Naive thymus-derived CD8-positive, alpha-beta T cell (primary cell): ENCODE data around the gene RAB3GAP1. TPM values are rescaled to one million over a fixed set of nuclear protein-coding genes. Genes with fewer than 3 reads are reported as not detected.

Experiments
- ATAC-seq, 2 donors: fragments of 150-1000 bp; cut with Tn5 transposase in 1 of 2; sonication (Bioruptor Pico), chemical (Tn5 transposase) in 1 of 2; 1 replicate in 1 of 2; 2 replicates in 1 of 2; pipeline ENCODE4 v1.10.0; 2021; ENCODE audit warnings: mild to moderate bottlenecking in 2 of 2, moderate library complexity in 2 of 2
- POLR2A ChIA-PET: fragments of 350-600 bp; sonication (Branson Sonifier 250); formaldehyde crosslinking; loops from one replicate; lab custom pipeline; 2021; ENCODE audit warnings: antibody characterized with exemption; lab: Charles Lee
- DNase-seq, 10 donors: peaks; one replicate each; pipeline versions ENCODE4 v3.0.0 to v3.0.0-alpha.2; 2020 to 2022
- H3K27ac Mint-ChIP-seq, 10 donors: one replicate each; pipeline ENCODE4 v1.8.0; 2020 to 2022; ENCODE audit warnings: mild to moderate bottlenecking in 10 of 10, mixed read lengths in 10 of 10, moderate library complexity in 4 of 10, inconsistent platforms in 1 of 10
- H3K27me3 Mint-ChIP-seq, 5 donors: one replicate each; pipeline ENCODE4 v1.8.0; 2021 to 2022; ENCODE audit warnings: mixed read lengths in 5 of 5
- H3K36me3 Mint-ChIP-seq, 3 donors: one replicate each; pipeline ENCODE4 v1.8.0; 2020 to 2022; ENCODE audit warnings: mixed read lengths in 3 of 3, mild to moderate bottlenecking in 2 of 3, inconsistent platforms in 1 of 3
- H3K4me1 Mint-ChIP-seq, 4 donors: one replicate each; pipeline ENCODE4 v1.8.0; 2021 to 2022; ENCODE audit warnings: mixed read lengths in 4 of 4
- H3K4me3 Mint-ChIP-seq, 10 donors: one replicate each; pipeline ENCODE4 v1.8.0; 2020 to 2022; ENCODE audit warnings: mild to moderate bottlenecking in 10 of 10, mixed read lengths in 10 of 10, moderate library complexity in 6 of 10, inconsistent platforms in 1 of 10
- H3K9me3 Mint-ChIP-seq, 9 donors: one replicate each; pipeline ENCODE4 v1.8.0; 2020 to 2022; ENCODE audit warnings: mixed read lengths in 9 of 9, mild to moderate bottlenecking in 3 of 9, inconsistent platforms in 1 of 9, moderate library complexity in 1 of 9
- polyA plus RNA-seq, 3 donors: library from polyadenylated mRNA; unstranded; fragments of 300-500 nt; fragmentation: Illumina TruSeq; gene quantifications; one replicate each; pipeline ENCODE4 v1.2.3, GENCODE V29; 2021
- total RNA-seq, 8 experiments: library from RNA in 2 of 8; stranded (reverse) in 2 of 8; gene quantifications; one replicate each; pipeline ENCODE4 v1.2.3 and lab custom pipeline; 2021 to 2026

Gene RAB3GAP1
- total and polyA plus RNA-seq, 5 experiments from 2014 or later, result 14.6 to 59.5 (median 23.2) TPM

DNA sequence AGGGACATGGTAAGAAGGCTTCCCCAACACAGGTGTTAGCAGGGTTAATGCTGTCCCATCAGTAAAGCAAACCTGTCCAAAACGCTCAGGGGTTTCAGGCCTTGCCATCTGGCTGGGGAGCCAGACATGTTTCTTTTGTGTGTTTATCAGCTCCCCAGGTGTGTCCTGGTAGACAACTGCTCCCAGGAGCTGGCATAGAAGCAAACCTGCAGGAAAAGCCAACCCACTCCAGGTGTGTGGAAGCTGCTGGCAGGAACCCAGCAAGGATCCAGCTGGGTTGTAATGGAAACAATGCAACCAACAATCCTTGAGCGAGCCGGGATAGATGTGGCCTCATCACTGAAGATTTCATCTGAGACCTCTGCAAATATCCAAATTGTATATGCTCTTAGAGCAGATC, 123.1 kb downstream of the RAB3GAP1 start:
- ATAC-seq (no peak), DNase-seq (no peak)
- Mint-ChIP-seq H3K27ac (no peak overlapping the region), H3K27me3 (no peaks in the 10 kb centered on the region), H3K4me1 (peaks cover 3 to 9% (median 5%) of the 10 kb centered on the region in 4 donors), H3K9me3 (peaks cover 0 to 11% (median 8%) of the 10 kb centered on the region in 9 donors), H3K36me3 (peaks cover 17 to 63% (median 42%) of the 10 kb centered on the region in 3 donors), H3K4me3 (no peak overlapping the region)
- POLR2A ChIA-PET, result no interaction called here

DNA sequence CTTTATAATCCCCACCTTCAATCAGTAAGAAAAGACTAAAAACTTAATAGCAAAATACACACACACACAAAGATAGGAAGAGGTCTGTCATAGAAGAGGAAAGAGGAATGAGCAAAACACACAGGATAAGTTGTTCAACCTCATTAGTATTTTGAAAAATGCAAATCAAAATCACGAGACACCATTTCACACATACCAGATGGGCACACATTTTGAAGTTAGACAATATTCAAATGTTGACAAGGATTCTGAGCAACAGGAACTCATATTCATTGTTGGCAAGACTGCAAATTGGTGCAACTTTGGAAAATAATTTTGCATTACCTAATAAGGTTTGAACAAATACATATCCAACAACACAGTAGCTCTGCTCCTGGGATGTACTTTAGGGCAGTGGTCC, 127.6 kb downstream of the RAB3GAP1 start:
- H3K27ac Mint-ChIP-seq, result peak overlapping the region in 5 of 10 donors; percentile 22 to 85 (median 40)
- H3K4me1 Mint-ChIP-seq, result no peaks in the 10 kb centered on the region
- H3K27me3 Mint-ChIP-seq, result no peaks in the 10 kb centered on the region
- DNase-seq (no peak), ATAC-seq (no peak)
- no peak overlapping the region for H3K4me3 Mint-ChIP-seq
- POLR2A ChIA-PET, result no interaction called here
- H3K36me3 Mint-ChIP-seq, result peaks cover 17 to 33% (median 30%) of the 10 kb centered on the region in 3 donors
- H3K9me3 Mint-ChIP-seq, result peaks cover 0 to 11% (median 7%) of the 10 kb centered on the region in 9 donors

DNA sequence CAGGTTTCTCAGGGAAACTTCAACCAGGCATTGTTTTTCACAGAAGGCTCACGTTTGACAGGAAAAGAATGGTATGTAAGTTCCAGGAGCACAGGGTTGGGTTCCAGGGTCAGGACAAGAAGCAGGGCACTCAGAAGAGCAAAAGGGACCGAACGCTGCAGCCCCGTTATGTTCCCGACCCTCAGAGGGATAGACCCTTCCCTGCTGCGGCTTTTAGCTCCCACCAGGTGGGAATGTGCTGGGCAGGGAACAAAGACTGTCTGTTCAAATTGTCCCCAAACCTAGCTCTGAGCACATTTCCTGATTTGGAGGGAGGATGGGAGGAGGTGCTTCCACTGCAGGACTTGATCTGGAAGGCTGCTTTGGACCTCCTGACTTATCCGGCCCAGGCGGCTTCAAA, 130.1 kb downstream of the RAB3GAP1 start:
- Mint-ChIP-seq H3K4me1 (no peaks in the 10 kb centered on the region), H3K4me3 (no peak overlapping the region), H3K27ac (peak overlapping the region in 2 of 10 donors; percentile 57 to 66), H3K9me3 (peaks cover 0 to 3% (median under 1%) of the 10 kb centered on the region in 9 donors), H3K36me3 (peaks cover under 1 to 13% (median 10%) of the 10 kb centered on the region in 3 donors), H3K27me3 (no peaks in the 10 kb centered on the region)
- DNase-seq, result no peak
- no peak for ATAC-seq
- POLR2A ChIA-PET, result no interaction called here

DNA sequence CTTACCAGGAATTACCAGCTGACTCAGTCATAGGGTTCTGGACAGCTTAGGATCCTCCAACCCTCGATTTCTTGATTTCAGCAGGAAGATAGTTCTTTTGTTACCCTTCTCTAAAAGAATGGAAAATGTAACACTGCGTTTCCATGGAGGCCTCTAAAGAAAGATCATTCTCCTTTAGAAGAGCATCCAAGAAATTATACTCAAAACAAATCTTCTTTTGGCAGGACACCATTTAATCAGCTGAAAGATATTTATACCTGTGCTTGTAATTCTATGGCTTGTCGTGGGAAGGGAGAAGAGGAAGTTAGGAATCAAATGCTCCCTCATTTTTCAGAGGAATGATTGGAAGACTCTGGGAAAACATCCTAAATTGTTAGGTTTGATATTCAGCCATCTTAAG, 130.5 kb downstream of the RAB3GAP1 start:
- H3K27ac Mint-ChIP-seq, result no peak overlapping the region
- no peaks in the 10 kb centered on the region for H3K27me3 Mint-ChIP-seq
- H3K4me3 Mint-ChIP-seq, result no peak overlapping the region
- ATAC-seq (no peak), DNase-seq (no peak)
- peaks cover 0 to 11% (median 6%) of the 10 kb centered on the region in 3 donors for H3K36me3 Mint-ChIP-seq
- POLR2A ChIA-PET, result no interaction called here
- peaks cover 0 to 4% (median 0%) of the 10 kb centered on the region in 9 donors for H3K9me3 Mint-ChIP-seq
- H3K4me1 Mint-ChIP-seq, result no peaks in the 10 kb centered on the region

DNA sequence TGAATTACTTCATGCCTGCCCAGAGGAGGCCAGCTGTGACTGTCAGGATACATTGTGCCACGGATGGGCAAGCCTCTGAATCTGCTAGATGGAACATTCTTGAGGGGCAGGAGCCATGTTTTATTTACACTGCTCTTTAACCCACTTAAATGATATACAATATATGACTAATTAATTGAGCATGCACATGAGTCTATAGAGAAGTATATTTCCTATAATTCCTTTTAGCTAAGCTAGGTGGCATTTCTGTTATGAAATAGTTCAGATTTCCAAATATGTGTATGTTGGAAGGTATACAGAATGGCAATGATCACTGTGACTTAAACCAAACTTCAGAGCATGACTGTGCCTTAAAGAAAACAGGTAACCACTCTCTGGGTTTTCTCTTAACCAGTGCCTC, 131.7 kb downstream of the RAB3GAP1 start:
- no peaks in the 10 kb centered on the region for H3K4me1 Mint-ChIP-seq
- ATAC-seq (no peak), DNase-seq (no peak)
- no peaks in the 10 kb centered on the region for H3K27me3 Mint-ChIP-seq
- no peak overlapping the region for H3K4me3 Mint-ChIP-seq
- H3K36me3 Mint-ChIP-seq, result peaks cover 0 to 12% (median 6%) of the 10 kb centered on the region in 3 donors
- H3K9me3 Mint-ChIP-seq, result peaks cover 0 to 9% (median 1%) of the 10 kb centered on the region in 9 donors
- H3K27ac Mint-ChIP-seq, result peak overlapping the region in 1 of 10 donors; percentile 61
- POLR2A ChIA-PET, result interaction anchor here (0.7 kb wide), 1 partner anchor 72 kb away, joined by 5 read pairs; no protein-coding TSS in a partner anchor

DNA sequence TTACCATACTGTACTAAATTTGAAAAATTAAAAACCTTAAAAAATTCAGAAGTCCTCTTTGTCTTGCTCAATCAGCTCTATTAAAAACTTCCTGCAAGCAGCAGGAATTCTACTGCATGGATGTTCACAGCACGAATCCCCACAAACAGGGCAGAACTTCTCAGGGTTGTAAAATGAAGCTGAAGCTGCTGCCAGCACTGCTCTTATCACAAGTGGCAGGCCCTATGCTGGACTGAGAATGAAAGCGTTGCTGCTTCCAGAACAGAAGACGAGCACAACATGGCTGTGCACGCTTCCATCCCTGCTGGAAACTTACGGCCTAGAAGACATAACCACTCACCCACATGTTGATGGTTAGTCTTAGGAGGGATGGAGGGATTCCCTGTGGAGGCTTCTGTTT, 134.0 kb downstream of the RAB3GAP1 start:
- ATAC-seq, result no peak
- Mint-ChIP-seq H3K27ac (no peak overlapping the region), H3K27me3 (no peaks in the 10 kb centered on the region)

DNA sequence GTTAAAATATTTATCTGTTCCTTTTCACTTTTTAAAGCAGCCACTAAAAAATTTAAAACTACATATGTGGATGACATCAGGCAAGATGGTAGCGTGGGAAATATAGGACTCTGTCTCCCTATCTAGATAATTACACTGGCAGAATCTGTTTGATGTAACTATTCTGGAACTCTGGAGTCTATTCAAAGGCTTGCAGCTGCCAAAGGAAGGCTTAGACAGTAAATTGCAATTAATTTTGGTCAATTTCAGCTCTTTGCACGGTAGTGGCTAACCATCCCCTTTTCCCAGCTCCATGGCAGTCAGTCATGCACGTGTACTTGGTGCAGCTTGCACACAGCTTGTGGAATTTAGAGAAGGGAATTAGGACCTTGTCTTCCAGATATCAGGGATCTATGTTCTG, 135.2 kb downstream of the RAB3GAP1 start:
- no peaks in the 10 kb centered on the region for H3K27me3 Mint-ChIP-seq
- H3K4me1 Mint-ChIP-seq, result no peaks in the 10 kb centered on the region
- peaks cover 9 to 38% (median 15%) of the 10 kb centered on the region in 9 donors for H3K9me3 Mint-ChIP-seq
- no peak overlapping the region for H3K27ac Mint-ChIP-seq
- DNase-seq, result no peak
- POLR2A ChIA-PET, result no interaction called here
- H3K4me3 Mint-ChIP-seq, result no peak overlapping the region
- peaks cover 11 to 21% (median 11%) of the 10 kb centered on the region in 3 donors for H3K36me3 Mint-ChIP-seq
- ATAC-seq, result no peak

More for the DNA sequence above, 134.0 kb downstream of the RAB3GAP1 start:
- Mint-ChIP-seq H3K4me3 (no peak overlapping the region), H3K4me1 (no peaks in the 10 kb centered on the region), H3K36me3 (peaks cover 11 to 19% (median 11%) of the 10 kb centered on the region in 3 donors), H3K9me3 (peaks cover 9 to 28% (median 12%) of the 10 kb centered on the region in 9 donors)
- no peak for DNase-seq
- POLR2A ChIA-PET, result no interaction called here

DNA sequence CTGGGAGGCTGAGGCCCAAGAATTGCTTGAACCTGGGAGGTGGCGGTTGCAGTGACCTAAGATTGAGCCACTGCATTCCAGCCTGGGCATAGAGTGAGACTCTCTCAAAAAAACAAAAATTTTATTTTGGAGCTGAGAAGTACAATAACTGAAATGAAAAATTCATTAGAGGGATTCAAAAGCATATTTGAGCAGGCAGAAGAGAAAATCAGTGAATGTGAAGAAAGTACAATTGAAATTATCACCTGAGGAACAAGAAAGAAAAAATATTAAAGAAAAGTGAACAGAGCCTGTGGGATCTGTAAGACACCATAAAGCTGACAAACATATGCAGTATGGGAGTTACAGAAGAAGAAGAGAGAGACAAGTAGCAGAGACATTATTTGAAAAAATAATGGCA, 137.1 kb downstream of the RAB3GAP1 start:
- no peak overlapping the region for H3K4me3 Mint-ChIP-seq
- POLR2A ChIA-PET, result no interaction called here
- DNase-seq, result no peak
- no peaks in the 10 kb centered on the region for H3K27me3 Mint-ChIP-seq
- no peaks in the 10 kb centered on the region for H3K4me1 Mint-ChIP-seq
- H3K27ac Mint-ChIP-seq, result no peak overlapping the region
- no peak for ATAC-seq
- H3K36me3 Mint-ChIP-seq, result peaks cover 11 to 21% (median 17%) of the 10 kb centered on the region in 3 donors
- H3K9me3 Mint-ChIP-seq, result peaks cover 10 to 54% (median 23%) of the 10 kb centered on the region in 9 donors

DNA sequence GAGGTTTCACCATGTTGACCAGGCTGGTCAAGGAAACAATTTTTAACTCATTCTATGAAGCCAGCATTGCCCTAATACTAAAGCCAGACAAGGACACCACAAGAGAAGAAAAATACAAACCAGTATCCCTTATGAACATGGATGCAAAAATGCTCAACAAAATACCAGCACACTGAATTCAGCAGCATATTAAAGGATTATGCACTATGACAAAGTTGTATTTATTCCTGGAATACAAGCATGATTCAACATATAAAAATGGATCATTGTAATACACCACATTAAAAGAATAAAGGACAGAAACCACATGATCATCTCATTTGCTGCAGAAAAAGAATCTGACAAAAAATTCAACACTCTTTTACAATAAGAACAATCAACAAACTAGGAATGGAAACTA, 138.7 kb downstream of the RAB3GAP1 start:
- DNase-seq (no peak), ATAC-seq (no peak)
- Mint-ChIP-seq H3K9me3 (peaks cover 11 to 56% (median 25%) of the 10 kb centered on the region in 9 donors), H3K27ac (no peak overlapping the region), H3K36me3 (peaks cover 11 to 21% (median 17%) of the 10 kb centered on the region in 3 donors), H3K4me3 (no peak overlapping the region), H3K27me3 (no peaks in the 10 kb centered on the region), H3K4me1 (no peaks in the 10 kb centered on the region)
- POLR2A ChIA-PET, result no interaction called here

DNA sequence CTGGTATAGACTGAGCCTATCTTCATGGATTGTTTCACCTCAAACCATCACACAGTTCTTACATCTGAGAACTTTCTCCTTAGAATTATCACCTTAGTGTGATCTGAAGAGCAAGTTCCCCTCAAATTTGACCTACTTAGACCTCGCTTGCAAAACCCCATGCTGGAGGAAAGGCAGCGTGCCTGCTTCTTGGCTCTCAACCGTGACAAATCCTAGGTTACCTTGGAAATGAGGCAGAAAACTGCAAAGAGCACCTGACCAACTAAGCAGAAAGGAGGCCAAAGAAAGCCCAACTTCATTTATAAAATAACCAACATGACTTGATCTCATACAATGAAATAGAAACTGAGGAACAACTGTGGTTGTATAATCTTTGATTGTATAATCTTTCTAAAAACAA, 146.4 kb downstream of the RAB3GAP1 start:
- POLR2A ChIA-PET, result interaction anchor here (0.9 kb wide), 1 partner anchor 27 kb away, joined by 3 read pairs; no protein-coding TSS in a partner anchor
- no peaks in the 10 kb centered on the region for H3K27me3 Mint-ChIP-seq

DNA sequence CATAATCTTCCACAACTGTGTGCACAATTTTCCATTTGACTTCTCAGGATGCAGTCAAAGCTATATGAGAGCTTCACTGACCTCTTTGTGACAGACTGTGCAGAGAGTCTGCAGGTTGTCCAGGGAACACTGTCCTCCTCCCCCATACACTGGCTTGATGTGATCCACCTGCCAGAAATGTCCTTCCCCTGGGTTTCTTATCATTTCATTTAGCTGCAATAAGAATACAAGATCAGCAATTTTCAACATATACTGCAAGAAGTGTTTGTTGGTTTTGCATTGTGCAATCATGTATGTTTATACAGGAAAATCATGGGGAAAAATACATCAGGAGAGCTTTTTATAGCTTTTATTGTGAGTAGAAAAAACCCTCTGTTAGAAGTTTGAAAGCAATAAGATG, 150.7 kb downstream of the RAB3GAP1 start:
- DNase-seq (no peak), ATAC-seq (no peak)
- POLR2A ChIA-PET, result no interaction called here
- Mint-ChIP-seq H3K27ac (no peak overlapping the region), H3K27me3 (no peaks in the 10 kb centered on the region), H3K9me3 (no peaks in the 10 kb centered on the region), H3K36me3 (peaks cover 0 to 36% (median 18%) of the 10 kb centered on the region in 3 donors), H3K4me3 (no peak overlapping the region), H3K4me1 (no peaks in the 10 kb centered on the region)

More for the DNA sequence above, 146.4 kb downstream of the RAB3GAP1 start:
- DNase-seq (no peak), ATAC-seq (no peak)
- H3K4me1 Mint-ChIP-seq, result no peaks in the 10 kb centered on the region
- peaks cover 0 to 22% (median 15%) of the 10 kb centered on the region in 3 donors for H3K36me3 Mint-ChIP-seq
- H3K4me3 Mint-ChIP-seq, result no peak overlapping the region
- H3K9me3 Mint-ChIP-seq, result peaks cover 0 to 9% (median 3%) of the 10 kb centered on the region in 9 donors
- no peak overlapping the region for H3K27ac Mint-ChIP-seq

DNA sequence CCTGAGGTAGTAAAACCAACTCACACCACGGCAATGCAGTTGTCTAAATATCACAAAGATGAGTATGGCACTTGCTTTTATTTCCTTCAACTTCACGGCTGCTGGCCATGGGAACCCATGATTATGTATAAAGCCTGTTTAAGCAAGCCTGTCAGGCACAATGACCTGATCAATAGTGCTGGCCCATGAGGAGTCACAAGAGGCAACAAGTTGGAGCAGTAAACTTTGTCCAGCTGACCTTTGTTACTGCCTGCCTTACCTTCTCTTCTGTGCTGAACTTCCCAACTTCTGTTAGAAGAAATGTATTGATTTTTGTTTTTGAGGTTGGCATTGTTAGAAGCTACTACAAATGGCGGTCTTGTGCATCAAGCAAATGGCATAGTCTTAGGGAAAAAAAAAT, 151.9 kb downstream of the RAB3GAP1 start:
- Mint-ChIP-seq H3K9me3 (no peaks in the 10 kb centered on the region), H3K4me1 (no peaks in the 10 kb centered on the region), H3K4me3 (no peak overlapping the region), H3K27ac (no peak overlapping the region), H3K36me3 (peaks cover 0 to 37% (median 24%) of the 10 kb centered on the region in 3 donors), H3K27me3 (no peaks in the 10 kb centered on the region)
- ATAC-seq, result no peak
- no peak for DNase-seq
- POLR2A ChIA-PET, result interaction anchor here (0.7 kb wide), 1 partner anchor 15 kb away, joined by 3 read pairs; no protein-coding TSS in a partner anchor

DNA sequence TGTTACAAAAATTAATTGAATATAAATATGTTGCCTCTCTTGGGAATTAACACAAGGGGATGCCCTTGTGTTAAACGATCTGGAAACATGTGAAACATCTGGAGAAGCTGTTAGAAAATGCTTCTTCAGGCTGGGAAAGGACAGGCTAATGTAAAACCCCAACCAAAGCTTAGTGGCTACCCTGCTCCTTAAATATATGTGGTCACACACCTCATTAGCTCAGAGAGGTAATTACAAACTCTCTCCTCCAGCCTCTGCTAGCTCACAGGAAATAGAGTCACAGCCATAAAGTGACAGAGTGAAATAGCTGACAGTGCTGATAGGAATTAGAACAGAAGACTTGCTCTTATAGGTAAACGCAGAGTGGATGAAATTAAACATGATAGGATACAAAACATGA, 155.9 kb downstream of the RAB3GAP1 start:
- Mint-ChIP-seq H3K9me3 (no peaks in the 10 kb centered on the region), H3K27ac (no peak overlapping the region), H3K27me3 (no peaks in the 10 kb centered on the region), H3K4me1 (no peaks in the 10 kb centered on the region), H3K4me3 (no peak overlapping the region), H3K36me3 (peaks cover 0 to 15% (median 11%) of the 10 kb centered on the region in 3 donors)
- ATAC-seq, result no peak
- no peak for DNase-seq
- POLR2A ChIA-PET, result no interaction called here

DNA sequence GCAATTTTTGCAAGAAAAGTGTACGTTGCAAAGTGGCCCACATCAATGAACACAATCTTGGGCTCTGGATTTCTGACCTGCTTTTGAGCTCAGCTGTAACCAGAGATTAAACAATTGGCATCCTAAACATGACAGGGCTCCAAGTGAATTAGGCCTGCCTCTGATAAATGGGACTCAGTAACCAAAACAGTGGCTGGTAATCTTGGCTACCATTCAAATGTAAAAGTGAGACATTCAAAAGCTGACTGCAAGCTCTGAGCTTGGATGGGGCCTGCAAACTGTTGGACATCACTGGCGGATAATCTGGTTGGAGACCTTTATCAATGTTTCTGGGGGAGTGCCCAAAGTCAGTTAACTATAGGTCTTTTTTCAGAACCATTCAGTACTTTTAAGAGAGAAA, 160.7 kb downstream of the RAB3GAP1 start:
- Mint-ChIP-seq H3K9me3 (no peaks in the 10 kb centered on the region), H3K4me1 (no peaks in the 10 kb centered on the region)

More for the DNA sequence above, 160.7 kb downstream of the RAB3GAP1 start:
- no peaks in the 10 kb centered on the region for H3K27me3 Mint-ChIP-seq
- no peak overlapping the region for H3K27ac Mint-ChIP-seq
- POLR2A ChIA-PET, result no interaction called here
- H3K4me3 Mint-ChIP-seq, result no peak overlapping the region
- ATAC-seq (no peak), DNase-seq (no peak)
- peaks cover 0 to 18% (median 14%) of the 10 kb centered on the region in 3 donors for H3K36me3 Mint-ChIP-seq
